K562 (cell line): ENCODE data around the gene AGPAT1. TPM values are rescaled to one million over a fixed set of nuclear protein-coding genes. Genes with fewer than 3 reads are reported as not detected.

Experiments used
- CBX8 ChIP-seq: fragments of 200-600 bp; sonication (generic); IDR thresholded peaks from 2 replicates; pipeline ENCODE4 v1.6.1; 2012; ENCODE audit warnings: borderline replicate concordance, mixed run types, low read depth, mild to moderate bottlenecking, moderate library complexity, mixed read lengths, low read length, control low read depth, inconsistent platforms; ENCODE audit not compliant: poor library complexity, severe bottlenecking; ENCODE audit errors: extremely low read depth
- CEBPB ChIP-seq: fragments of 450-650 bp; IDR thresholded peaks from 2 replicates; pipeline ENCODE4 v1.6.1; 2016; ENCODE audit warnings: missing genetic modification characterization, missing compliant biosample characterization
- FOSL1 ChIP-seq: fragments of 200-800 bp; sonication (Bioruptor generic); conservative IDR thresholded peaks from 2 replicates; pipeline ENCODE4 v1.6.1; 2016; ENCODE audit warnings: missing genetic modification characterization, missing compliant biosample characterization
- HBP1 ChIP-seq: fragments of 450-650 bp; formaldehyde crosslinking; IDR thresholded peaks from 2 replicates; pipeline ENCODE4 v1.4.0; 2022; ENCODE audit warnings: missing genetic modification characterization
- HMGN3 ChIP-seq: IDR thresholded peaks from 2 replicates; pipeline ENCODE4 v1.6.1; 2011; ENCODE audit warnings: borderline replicate concordance, low read depth, mild to moderate bottlenecking, mixed read lengths, low read length; ENCODE audit not compliant: insufficient read length; ENCODE audit errors: extremely low read depth
- IRF1 ChIP-seq: sonication (generic); formaldehyde crosslinking; IDR thresholded peaks from 2 replicates; pipeline ENCODE4 v1.8.0; 2022; ENCODE audit warnings: missing genetic modification reagents, mild to moderate bottlenecking, borderline replicate concordance
- JUNB ChIP-seq: fragments of 450-650 bp; formaldehyde crosslinking; conservative IDR thresholded peaks from 2 replicates; pipeline ENCODE4 v1.4.0; 2020; ENCODE audit warnings: mild to moderate bottlenecking
- KAT2B ChIP-seq: IDR thresholded peaks from one replicate; pipeline ENCODE4 v1.6.1; 2012; ENCODE audit warnings: low read depth, mild to moderate bottlenecking, control low read depth, inconsistent platforms, low read length, moderate library complexity
- KDM2B ChIP-seq: fragments of 250-450 bp; sonication (Bioruptor Pico); IDR thresholded peaks from 2 replicates; pipeline ENCODE4 v1.8.0; 2021; ENCODE audit warnings: mild to moderate bottlenecking, moderate library complexity
- MBD2 ChIP-seq: sonication (generic); IDR thresholded peaks from 2 replicates; pipeline ENCODE4 v1.6.1; 2016; ENCODE audit warnings: low read depth, borderline replicate concordance
- MXD1 ChIP-seq: fragments of 250-450 bp; sonication (Bioruptor Pico); IDR thresholded peaks from 2 replicates; pipeline ENCODE4 v1.8.0; 2021; ENCODE audit warnings: borderline replicate concordance, mild to moderate bottlenecking, moderate library complexity; ENCODE audit not compliant: poor library complexity, severe bottlenecking
- NEUROD1 ChIP-seq: fragments of 150-350 bp; IDR thresholded peaks from 2 replicates; pipeline ENCODE4 v1.6.1; 2014; ENCODE audit warnings: borderline replicate concordance, low read length, low read depth; ENCODE audit not compliant: partially characterized antibody
- NFIX ChIP-seq: fragments of 250-450 bp; sonication (Bioruptor Pico); IDR thresholded peaks from 2 replicates; pipeline ENCODE4 v1.4.0; 2020; ENCODE audit warnings: low read depth, mild to moderate bottlenecking, moderate library complexity
- NFXL1 ChIP-seq: fragments of 450-650 bp; formaldehyde crosslinking; IDR thresholded peaks from 2 replicates; pipeline ENCODE4 v1.4.0; 2021; ENCODE audit warnings: mild to moderate bottlenecking
- TCF3 ChIP-seq: sonication (generic); formaldehyde crosslinking; IDR thresholded peaks from 2 replicates; pipeline ENCODE4 v1.4.0; 2020; ENCODE audit warnings: mild to moderate bottlenecking, missing genetic modification reagents
- THRAP3 ChIP-seq: fragments of 450-650 bp; IDR thresholded peaks from 2 replicates; pipeline ENCODE4 v1.6.1; 2016; ENCODE audit warnings: mild to moderate bottlenecking, inconsistent platforms, borderline replicate concordance
- U2AF1 ChIP-seq: fragments of 200-400 bp; formaldehyde crosslinking; optimal IDR thresholded peaks from 2 replicates; pipeline ENCODE3; 2017; ENCODE audit warnings: mild to moderate bottlenecking, low read depth, low read length, moderate library complexity
- XRCC5 ChIP-seq: fragments of 200-400 bp; formaldehyde crosslinking; IDR thresholded peaks from 2 replicates; pipeline ENCODE4 v1.6.1; 2017; ENCODE audit warnings: low read depth, mild to moderate bottlenecking, low read length
- ZFP30 ChIP-seq: fragments of 250-450 bp; sonication (Bioruptor Pico); IDR thresholded peaks from 2 replicates; pipeline ENCODE4 v1.8.0; 2022; ENCODE audit warnings: moderate library complexity, mild to moderate bottlenecking, inconsistent platforms, borderline replicate concordance
- ZNF699 ChIP-seq: fragments of 250-450 bp; sonication (Bioruptor Pico); IDR thresholded peaks from 2 replicates; pipeline ENCODE4 v1.8.0; 2021; ENCODE audit warnings: mild to moderate bottlenecking, moderate library complexity; ENCODE audit not compliant: insufficient replicate concordance
- ZNF780A ChIP-seq: fragments of 250-450 bp; sonication (Bioruptor Pico); IDR thresholded peaks from 2 replicates; pipeline ENCODE4 v1.5.0; 2021; ENCODE audit warnings: mild to moderate bottlenecking
- polyA plus RNA-seq, 8 experiments: library from polyadenylated mRNA; depleted of rRNA in 4 of 8; stranded (reverse) in 5 of 8; unstranded in 3 of 8; fragments of >200 nt; fragmentation: Nextera tagmentation in 2 of 8; fragmentation: Illumina TruSeq in 1 of 8; extraction: Ambion mirVana in 2 of 8; extraction: Trizol in 1 of 8; gene quantifications; 2 replicates each; pipeline versions ENCODE4 v1.2.1 to v1.2.3, GENCODE V29; 2011 to 2014; ENCODE audit warnings: inconsistent platforms in 1 of 8, missing spikeins in 1 of 8
- total RNA-seq, 7 experiments: library from RNA; depleted of rRNA in 6 of 7; stranded (reverse); fragments of >200 nt in 6 of 7; fragmentation: Illumina TruSeq in 2 of 7; extraction: Trizol in 2 of 7; gene quantifications; 2 replicates each; pipeline versions ENCODE4 v1.2.1 to v1.2.3, GENCODE V29; 2011 to 2021; ENCODE audit warnings: low replicate concordance in 1 of 7
- TF ChIP-seq, protein P1 (sequence below): fragments of 250-450 bp; sonication (Bioruptor Pico); IDR thresholded peaks from 2 replicates; pipeline ENCODE4 v1.9.0; 2021; ENCODE audit warnings: mild to moderate bottlenecking

AGPAT1 gene
- total and polyA plus RNA-seq, 9 of the 15 experiments (the other 6 are each of a cell fraction or from before 2014, with no cell fraction given) = 37.9 to 176 (median 69.4) TPM

DNA sequence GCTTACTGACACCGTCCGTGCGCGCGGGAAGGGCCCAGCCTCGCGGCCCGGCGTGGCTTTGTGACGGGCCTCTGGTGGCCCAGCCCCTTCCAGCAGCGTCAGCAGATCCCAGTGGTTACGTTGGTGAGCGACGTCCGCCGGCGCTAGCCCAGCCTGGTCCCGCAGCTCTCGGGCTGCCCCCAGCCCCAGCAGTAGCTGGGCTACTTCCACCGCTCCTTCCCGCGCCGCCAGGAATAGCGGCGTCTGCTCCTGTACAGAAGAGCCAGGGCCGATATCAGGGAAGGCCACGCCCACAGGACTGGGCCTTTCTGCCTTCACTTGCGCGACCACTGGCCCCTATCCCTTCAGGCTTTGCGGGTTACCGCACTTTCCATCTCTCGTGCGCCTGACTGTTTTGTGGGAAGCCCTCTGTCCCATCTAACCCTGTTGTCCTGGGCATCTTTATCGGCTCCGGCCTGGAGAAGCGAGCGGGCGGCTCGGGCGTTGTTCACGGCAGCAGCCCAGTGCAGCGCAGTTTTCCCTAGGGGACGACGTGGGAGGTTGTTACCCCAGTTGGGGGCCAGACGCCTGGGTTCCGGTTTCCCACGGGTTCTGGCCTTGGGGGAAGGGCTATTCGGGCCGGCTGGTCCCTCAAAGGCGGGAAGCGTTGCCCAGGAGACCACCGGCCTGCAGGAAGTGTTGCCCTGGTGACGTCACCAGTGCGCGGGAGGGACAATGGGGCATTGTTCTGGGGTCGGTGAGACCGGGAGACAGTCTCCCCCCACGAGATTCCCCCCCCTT lies 20.2 kb upstream of the AGPAT1 start (continued):
- TF ChIP-seq CBX8 (no peak), THRAP3 (0 out of 2 replicates have a peak, but pooled peaks have one; percentile 41), ZNF699 (CRISPR knock-in tag) (no peak), NFIX (no peak; the same call in 1 of the 2 replicates), IRF1 (CRISPR knock-in tag) (no peak; the same call in 1 of the 2 replicates), XRCC5 (no peak; the same call in 1 of the 2 replicates), ZNF780A (no peak), MBD2 (no peak), JUNB (CRISPR knock-in tag) (peak; percentile 92), NFXL1 (CRISPR knock-in tag) (no peak), KAT2B (no peak), TCF3 (no peak; the same call in none of the 2 replicates), MXD1 (CRISPR knock-in tag) (no peak), NEUROD1 (peak; percentile 52), HMGN3 (no peak), KDM2B (CRISPR knock-in tag) (no peak), ZFP30 (CRISPR knock-in tag) (no peak), CEBPB (tag) (no peak), U2AF1 (no peak), FOSL1 (peak; percentile 68), HBP1 (no peak)
- TF ChIP-seq, protein P1, sequence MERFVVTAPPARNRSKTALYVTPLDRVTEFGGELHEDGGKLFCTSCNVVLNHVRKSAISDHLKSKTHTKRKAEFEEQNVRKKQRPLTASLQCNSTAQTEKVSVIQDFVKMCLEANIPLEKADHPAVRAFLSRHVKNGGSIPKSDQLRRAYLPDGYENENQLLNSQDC (CRISPR knock-in tag) = 0 out of 2 replicates have a peak, but pooled peaks have one; percentile 3
